ENCODE results near the gene BAMBI. TPM values are rescaled to one million over a fixed set of nuclear protein-coding genes. Genes with fewer than 3 reads are reported as not detected.

The BAMBI gene
- total RNA-seq, 4 donors from 2014 or later: 0.53 to 10.7 (median 2.5) TPM; not detected in 1

DNA sequence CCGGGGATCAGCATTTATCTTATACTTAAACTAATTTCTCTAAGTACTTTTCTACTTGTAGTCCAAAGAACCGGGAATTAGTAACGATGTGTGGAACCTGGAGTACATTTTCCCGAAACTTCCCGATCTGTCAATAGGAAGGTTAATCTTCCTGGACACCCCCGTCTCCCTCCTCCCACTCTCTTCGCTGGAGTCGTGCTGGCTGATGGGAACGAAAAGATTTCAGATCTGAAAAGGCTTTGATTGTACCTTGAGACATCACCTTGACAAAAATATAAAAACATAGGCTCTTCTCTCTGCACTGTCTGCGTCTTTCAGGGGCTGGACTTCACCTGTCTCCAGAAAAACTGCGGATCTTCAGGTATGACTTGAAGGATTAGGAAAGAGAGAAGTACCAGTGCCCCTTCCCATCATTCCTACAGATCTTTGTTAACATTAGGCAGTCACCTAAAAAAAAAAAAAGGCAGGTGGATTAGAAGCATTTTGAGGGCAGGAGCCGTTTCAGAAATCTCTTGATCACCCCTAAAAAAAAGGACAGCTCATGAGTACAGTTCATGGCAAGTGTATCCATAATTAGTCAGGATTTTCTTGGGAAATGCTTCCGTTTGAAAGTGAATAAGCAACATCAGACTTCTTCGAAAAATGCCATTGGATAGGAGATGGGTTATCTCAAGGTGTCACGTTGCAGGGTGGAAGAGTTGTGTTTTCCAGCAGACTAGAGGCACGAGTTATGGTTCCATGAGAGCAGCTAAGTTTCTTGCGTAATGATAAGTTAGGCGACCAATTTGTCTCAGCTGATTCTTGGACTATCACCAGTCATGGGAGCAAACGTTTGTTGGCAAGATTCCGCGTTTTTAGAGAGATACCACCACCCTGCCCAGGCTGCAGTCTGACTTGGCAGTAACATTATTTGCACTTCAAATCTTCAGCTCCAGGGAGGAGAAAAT, 7.8 kb upstream of the BAMBI start:
- H3K4me1 ChIP-seq: peaks cover 0 to 10% (median 0%) of the 10 kb centered on the region in 4 donors
- peak overlapping the region in 1 of 4 donors; percentile 35 for H3K4me3 ChIP-seq
- no peaks in the 10 kb centered on the region for H3K36me3 ChIP-seq
- no peaks in the 10 kb centered on the region for H3K27me3 ChIP-seq
- H3K27ac ChIP-seq: no peak overlapping the region
- no peak for DNase-seq
- TF ChIP-seq, protein P1, sequence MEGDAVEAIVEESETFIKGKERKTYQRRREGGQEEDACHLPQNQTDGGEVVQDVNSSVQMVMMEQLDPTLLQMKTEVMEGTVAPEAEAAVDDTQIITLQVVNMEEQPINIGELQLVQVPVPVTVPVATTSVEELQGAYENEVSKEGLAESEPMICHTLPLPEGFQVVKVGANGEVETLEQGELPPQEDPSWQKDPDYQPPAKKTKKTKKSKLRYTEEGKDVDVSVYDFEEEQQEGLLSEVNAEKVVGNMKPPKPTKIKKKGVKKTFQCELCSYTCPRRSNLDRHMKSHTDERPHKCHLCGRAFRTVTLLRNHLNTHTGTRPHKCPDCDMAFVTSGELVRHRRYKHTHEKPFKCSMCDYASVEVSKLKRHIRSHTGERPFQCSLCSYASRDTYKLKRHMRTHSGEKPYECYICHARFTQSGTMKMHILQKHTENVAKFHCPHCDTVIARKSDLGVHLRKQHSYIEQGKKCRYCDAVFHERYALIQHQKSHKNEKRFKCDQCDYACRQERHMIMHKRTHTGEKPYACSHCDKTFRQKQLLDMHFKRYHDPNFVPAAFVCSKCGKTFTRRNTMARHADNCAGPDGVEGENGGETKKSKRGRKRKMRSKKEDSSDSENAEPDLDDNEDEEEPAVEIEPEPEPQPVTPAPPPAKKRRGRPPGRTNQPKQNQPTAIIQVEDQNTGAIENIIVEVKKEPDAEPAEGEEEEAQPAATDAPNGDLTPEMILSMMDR (IDR thresholded peaks at IDR 0.05): no peak
- no peak for TF ChIP-seq POLR2A (IDR thresholded peaks at IDR 0.05)
- H3K9me3 ChIP-seq: no peaks in the 10 kb centered on the region

DNA sequence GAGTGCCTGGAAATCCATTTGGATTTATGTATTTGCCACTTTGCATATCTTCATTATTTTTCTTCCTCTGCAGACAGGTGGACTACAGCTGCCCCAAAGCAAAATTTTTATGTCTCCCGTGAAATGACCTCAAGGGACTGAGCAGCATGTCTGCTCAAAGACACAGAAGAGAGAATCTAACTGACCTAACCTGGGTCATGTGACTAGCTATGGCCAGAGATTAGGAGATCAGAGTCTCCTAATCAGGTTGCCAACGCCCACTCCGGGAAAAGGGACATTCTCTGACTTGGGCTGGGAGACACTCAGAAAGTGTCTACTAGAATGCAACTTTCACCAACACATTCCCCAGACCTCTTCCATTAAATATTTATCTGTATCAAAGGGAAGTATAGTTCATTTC, 2.5 kb upstream of the BAMBI start:
- no peak for DNase-seq
- TF ChIP-seq, protein P1 (IDR thresholded peaks at IDR 0.05): no peak
- no peak for TF ChIP-seq POLR2A (IDR thresholded peaks at IDR 0.05)
- Histone ChIP-seq H3K36me3 (no peaks in the 10 kb centered on the region), H3K27ac (no peak overlapping the region), H3K4me3 (no peak overlapping the region), H3K4me1 (peaks cover 0 to 24% (median 4%) of the 10 kb centered on the region in 4 donors), H3K27me3 (peaks cover 0 to 3% of the 10 kb centered on the region in 2 donors), H3K9me3 (peaks cover 0 to 4% (median 0%) of the 10 kb centered on the region in 4 donors)

DNA sequence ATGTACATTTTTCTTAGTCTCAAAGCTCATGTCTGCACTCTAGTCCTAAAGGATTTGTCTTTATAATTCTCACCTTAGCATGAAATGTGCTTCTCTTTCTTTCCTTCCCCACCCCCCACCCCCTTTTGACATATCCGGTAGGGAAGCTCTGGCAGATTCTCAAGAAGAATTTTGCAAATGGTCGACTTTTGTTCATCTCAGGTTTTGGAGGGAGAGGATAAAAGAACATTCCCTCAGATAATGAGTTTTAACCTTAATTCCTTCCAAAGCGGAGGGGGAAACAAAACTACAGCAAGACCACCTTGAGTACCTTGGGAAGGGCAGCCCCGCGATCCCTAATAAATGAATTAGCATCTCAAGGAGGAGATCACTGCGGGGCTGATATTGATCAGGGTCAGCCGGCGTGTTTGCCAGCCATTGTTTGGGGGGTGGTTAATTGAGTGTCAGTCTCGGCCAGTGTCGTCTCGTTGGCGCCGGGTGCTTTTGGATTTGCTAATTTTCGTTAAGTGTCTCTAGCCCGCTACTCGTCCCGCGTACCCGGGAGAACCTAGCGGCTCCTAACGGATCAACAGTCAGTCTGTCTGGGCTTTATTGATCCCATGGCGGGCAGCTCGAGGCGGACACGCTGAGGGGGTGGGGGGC, 874 bp upstream of the BAMBI start:
- H3K36me3 ChIP-seq: no peaks in the 10 kb centered on the region
- H3K27me3 ChIP-seq: peaks cover 0 to 3% of the 10 kb centered on the region in 2 donors
- H3K9me3 ChIP-seq: peaks cover 0 to 4% (median 0%) of the 10 kb centered on the region in 4 donors
- DNase-seq: peak in 1 of 3 donors; percentile 50
- H3K4me3 ChIP-seq: peak overlapping the region; percentile 44 to 81 (median 69)
- no peak overlapping the region for H3K27ac ChIP-seq
- H3K4me1 ChIP-seq: peaks cover 0 to 27% (median 4%) of the 10 kb centered on the region in 4 donors
- TF ChIP-seq, protein P1 (IDR thresholded peaks at IDR 0.05): no peak
- no peak for TF ChIP-seq POLR2A (IDR thresholded peaks at IDR 0.05)

DNA sequence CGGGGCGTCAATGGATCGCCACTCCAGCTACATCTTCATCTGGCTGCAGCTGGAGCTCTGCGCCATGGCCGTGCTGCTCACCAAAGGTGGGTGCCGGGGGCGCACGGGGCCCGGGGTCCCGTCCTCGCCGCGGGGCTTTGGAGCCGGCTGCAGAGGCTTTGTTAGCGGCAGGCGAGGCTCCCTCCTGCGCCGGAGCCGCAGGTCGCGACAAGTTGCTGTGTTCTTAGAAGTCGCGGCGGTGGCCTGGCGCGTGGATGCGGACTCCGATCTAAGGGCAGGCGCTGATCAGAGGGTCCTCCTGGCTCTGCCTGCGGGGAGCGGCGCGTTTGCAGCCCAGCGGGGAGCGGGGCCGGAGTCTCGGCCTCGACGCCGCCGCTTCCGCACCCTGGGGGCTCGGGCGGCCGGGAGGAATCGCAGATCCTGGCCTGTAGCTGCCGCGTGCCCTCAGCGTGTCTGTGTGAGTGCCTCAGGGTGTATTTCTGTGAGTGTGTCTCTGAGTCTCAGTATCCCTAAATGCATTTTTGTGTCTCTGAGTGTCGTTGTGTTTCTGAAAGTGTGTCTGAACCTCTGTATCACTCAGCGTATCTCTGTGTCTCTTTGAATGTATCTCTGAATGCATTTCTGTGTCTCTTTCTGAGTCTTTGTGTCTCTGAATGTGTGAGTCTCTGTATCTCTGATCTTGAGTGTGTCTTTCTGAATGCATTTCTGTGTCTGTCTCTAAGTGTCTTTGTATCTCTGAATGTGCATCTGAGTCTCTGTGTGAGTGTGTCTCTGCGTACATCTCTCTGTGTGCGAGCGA, 766 bp downstream of the BAMBI start:
- H3K4me3 ChIP-seq: peak overlapping the region; percentile 44 to 81 (median 69)
- H3K27ac ChIP-seq: peak overlapping the region in 2 of 4 donors; percentile 39 to 67
- H3K27me3 ChIP-seq: peaks cover 0 to 3% of the 10 kb centered on the region in 2 donors
- TF ChIP-seq, protein P1 (IDR thresholded peaks at IDR 0.05): no peak
- TF ChIP-seq POLR2A (IDR thresholded peaks at IDR 0.05): no peak
- peaks cover 0 to 4% (median 0%) of the 10 kb centered on the region in 4 donors for H3K9me3 ChIP-seq
- H3K36me3 ChIP-seq: no peaks in the 10 kb centered on the region
- peak in 2 of 3 donors; percentile 55 to 57 for DNase-seq
- H3K4me1 ChIP-seq: peaks cover 0 to 27% (median 4%) of the 10 kb centered on the region in 4 donors
